T-helper 1 cell treated with Interleukin-12 subunit alpha and Interleukin-12 subunit beta and Interleukin-4 antibody, amounts not matched to agents 30 ng/mL and 1 ng/mL, for 36 hours (primary cell): Measurements from ENCODE around the gene CYTIP. TPM values are rescaled to one million over a fixed set of nuclear protein-coding genes. Genes with fewer than 3 reads are reported as not detected.

Experiments used
- intact Hi-C: fragments of 100-400 bp; cut with micrococcal nuclease; formaldehyde crosslinking; loops from one replicate; pipeline ENCODE4 v1.15.1; 2024
- total RNA-seq: library from RNA; stranded (reverse); gene quantifications from 2 replicates; pipeline ENCODE4 v1.2.3, GENCODE V29; 2022

CYTIP gene
- total RNA-seq, 1 donor from 2014 or later, result 484 TPM

- intact Hi-C loops, result loop anchor here (1.0 kb wide), 1 partner anchor 11 kb away; no protein-coding TSS in a partner anchor
Observed at GRCh38 chr2:157427922-157428303, 16.0 kb downstream of the CYTIP start.

GRCh38 chr2:157427003-157427921, 16.6 kb downstream of the CYTIP start:
- intact Hi-C loops, result no loop called here

- intact Hi-C loops, result no loop called here
Observed at GRCh38 chr2:157426477-157426994, 17.4 kb downstream of the CYTIP start.

- intact Hi-C loops, result no loop called here
Observed at GRCh38 chr2:157424374-157424773, 19.5 kb downstream of the CYTIP start.

- intact Hi-C loops, result loop anchor here (1.0 to 2.0 kb wide), 2 partner anchors 9 to 13 kb away; no protein-coding TSS in a partner anchor
Observed at GRCh38 chr2:157421964-157422363, 21.9 kb downstream of the CYTIP start.

GRCh38 chr2:157421331-157421944, 22.5 kb downstream of the CYTIP start:
- intact Hi-C loops, result loop anchor here (1.0 to 2.0 kb wide), 2 partner anchors 8 to 13 kb away; no protein-coding TSS in a partner anchor

GRCh38 chr2:157420771-157421323, 23.0 kb downstream of the CYTIP start:
- intact Hi-C loops, result loop anchor here (1.0 to 2.0 kb wide), 3 partner anchors 8 to 43 kb away; no protein-coding TSS in a partner anchor

GRCh38 chr2:157419031-157419575, 24.8 kb downstream of the CYTIP start:
- intact Hi-C loops, result loop anchor here (2.0 kb wide), 1 partner anchor 480 kb away; no protein-coding TSS in a partner anchor

GRCh38 chr2:157418239-157418641, 25.6 kb downstream of the CYTIP start:
- intact Hi-C loops, result loop anchor here (1.0 to 2.0 kb wide), 3 partner anchors 21 to 481 kb away; no protein-coding TSS in a partner anchor

- intact Hi-C loops, result no loop called here
Observed at GRCh38 chr2:157415591-157416101, 28.2 kb downstream of the CYTIP start.

GRCh38 chr2:157414050-157414449, 29.8 kb downstream of the CYTIP start:
- intact Hi-C loops, result loop anchor here (5.0 kb wide), 1 partner anchor 213 kb away; the partner anchor contains the start of gene ACVR1C

GRCh38 chr2:157413326-157414035, 30.4 kb downstream of the CYTIP start:
- intact Hi-C loops, result loop anchor here (1.0 to 5.0 kb wide), 8 partner anchors 8 to 214 kb away; partner anchors contain the start of gene ACVR1C

GRCh38 chr2:157411624-157412336, 32.1 kb downstream of the CYTIP start:
- intact Hi-C loops, result loop anchor here (5.0 kb wide), 1 partner anchor 216 kb away; the partner anchor contains the start of gene ACVR1C

GRCh38 chr2:157405398-157405797, 38.5 kb downstream of the CYTIP start:
- intact Hi-C loops, result loop anchor here (2.0 kb wide), 2 partner anchors 69 to 491 kb away; no protein-coding TSS in a partner anchor

GRCh38 chr2:157404363-157404762, 39.5 kb downstream of the CYTIP start:
- intact Hi-C loops, result loop anchor here (1.0 to 5.0 kb wide), 6 partner anchors 9 to 1002 kb away; no protein-coding TSS in a partner anchor

- intact Hi-C loops, result loop anchor here (5.0 kb wide), 1 partner anchor 1001 kb away; no protein-coding TSS in a partner anchor
Observed at GRCh38 chr2:157402801-157403485, 40.9 kb downstream of the CYTIP start.

- intact Hi-C loops, result no loop called here
Observed at GRCh38 chr2:157395811-157396210, 48.1 kb downstream of the CYTIP start.

GRCh38 chr2:157394928-157395327, 49.0 kb downstream of the CYTIP start:
- intact Hi-C loops, result no loop called here

- intact Hi-C loops, result no loop called here
Observed at GRCh38 chr2:157393348-157393747, 50.5 kb downstream of the CYTIP start.
